ENCODE results near the gene FBXW10.
"Not testable (repeated sequence)": the region's sequence is repeated elsewhere in the genome, so short reads cannot be mapped to it uniquely, and the experiment has no call there.

GRCh38 chr17:18708215-18708614 is 35.6 kb upstream of the FBXW10 start:
- TF ChIP-seq CTCF (IDR thresholded peaks at IDR 0.05; ENCODE audit: extremely low read depth in 1 of 2, insufficient read depth in 1 of 2, low read depth in 1 of 2, low read length in 2 of 2); POLR2A (IDR thresholded peaks at IDR 0.05; ENCODE audit: low read depth, low read length); EZH2 (IDR thresholded peaks at IDR 0.05; ENCODE audit: borderline replicate concordance, low read depth, low read length, severe bottlenecking); MYC (IDR thresholded peaks at IDR 0.05; ENCODE audit: low read depth, low read length); JUN (IDR thresholded peaks at IDR 0.05; ENCODE audit: borderline replicate concordance, insufficient read depth, insufficient read length, low read depth): not testable (repeated sequence)
